ENCODE data around the gene MTMR12.
A peak's percentile ranks its signal among the peaks of the same experiment; 100 is the strongest.
"Not testable (repeated sequence)": the region's sequence is repeated elsewhere in the genome, so short reads cannot be mapped to it uniquely, and the experiment has no call there.

The MTMR12 gene

GRCh38 chr5:32326216-32326772 is 13.6 kb upstream of the MTMR12 start:
- TF ChIP-seq CTCF (IDR thresholded peaks at IDR 0.05; ENCODE audit: insufficient read depth, low read depth, low read length, missing control alignments) = no peak
- no peak for DNase-seq (ENCODE audit: low read depth)
- no peak overlapping the region for H3K4me3 ChIP-seq (ENCODE audit: low read depth, low read length)

GRCh38 chr5:32325616-32326015 is 12.9 kb upstream of the MTMR12 start:
- no peak for DNase-seq (ENCODE audit: low read depth)
- no peak overlapping the region for H3K4me3 ChIP-seq (ENCODE audit: low read depth, low read length)
- TF ChIP-seq CTCF (IDR thresholded peaks at IDR 0.05; ENCODE audit: insufficient read depth, low read depth, low read length, missing control alignments) = no peak

GRCh38 chr5:32325062-32325461 is 12.3 kb upstream of the MTMR12 start:
- DNase-seq (ENCODE audit: low read depth) = peak; percentile 74
- H3K4me3 ChIP-seq (ENCODE audit: low read depth, low read length) = no peak overlapping the region
- no peak for TF ChIP-seq CTCF (IDR thresholded peaks at IDR 0.05; ENCODE audit: insufficient read depth, low read depth, low read length, missing control alignments)

- no peak overlapping the region for H3K4me3 ChIP-seq (ENCODE audit: low read depth, low read length)
- DNase-seq (ENCODE audit: low read depth) = no peak
- TF ChIP-seq CTCF (IDR thresholded peaks at IDR 0.05; ENCODE audit: insufficient read depth, low read depth, low read length, missing control alignments) = no peak
These were observed 11.0 kb upstream of the MTMR12 start for GRCh38 chr5:32323741-32324140.

- no peak for DNase-seq (ENCODE audit: low read depth)
- TF ChIP-seq CTCF (IDR thresholded peaks at IDR 0.05; ENCODE audit: insufficient read depth, low read depth, low read length, missing control alignments) = no peak
- H3K4me3 ChIP-seq (ENCODE audit: low read depth, low read length) = no peak overlapping the region
These were observed 10.1 kb upstream of the MTMR12 start for GRCh38 chr5:32322882-32323281.

GRCh38 chr5:32321787-32322186 is 9.0 kb upstream of the MTMR12 start:
- H3K4me3 ChIP-seq (ENCODE audit: low read depth, low read length) = not testable (repeated sequence)

GRCh38 chr5:32320576-32320975 is 7.8 kb upstream of the MTMR12 start:
- DNase-seq (ENCODE audit: low read depth) = no peak
- H3K4me3 ChIP-seq (ENCODE audit: low read depth, low read length) = no peak overlapping the region
- TF ChIP-seq CTCF (IDR thresholded peaks at IDR 0.05; ENCODE audit: insufficient read depth, low read depth, low read length, missing control alignments) = no peak

More at GRCh38 chr5:32321787-32322186, 9.0 kb upstream of the MTMR12 start:
- DNase-seq (ENCODE audit: low read depth) = peak; percentile 30
